DMS53 treated with DMSO at 0.1 percent for 48 hours (cell line): Measurements from ENCODE around the gene SEPTIN6.

Source experiments
- DNase-seq: peaks from one replicate; lab custom pipeline; 2025; ENCODE audit not compliant: unreplicated experiment; lab: John Stamatoyannopoulos, UW

Gene SEPTIN6

DNA sequence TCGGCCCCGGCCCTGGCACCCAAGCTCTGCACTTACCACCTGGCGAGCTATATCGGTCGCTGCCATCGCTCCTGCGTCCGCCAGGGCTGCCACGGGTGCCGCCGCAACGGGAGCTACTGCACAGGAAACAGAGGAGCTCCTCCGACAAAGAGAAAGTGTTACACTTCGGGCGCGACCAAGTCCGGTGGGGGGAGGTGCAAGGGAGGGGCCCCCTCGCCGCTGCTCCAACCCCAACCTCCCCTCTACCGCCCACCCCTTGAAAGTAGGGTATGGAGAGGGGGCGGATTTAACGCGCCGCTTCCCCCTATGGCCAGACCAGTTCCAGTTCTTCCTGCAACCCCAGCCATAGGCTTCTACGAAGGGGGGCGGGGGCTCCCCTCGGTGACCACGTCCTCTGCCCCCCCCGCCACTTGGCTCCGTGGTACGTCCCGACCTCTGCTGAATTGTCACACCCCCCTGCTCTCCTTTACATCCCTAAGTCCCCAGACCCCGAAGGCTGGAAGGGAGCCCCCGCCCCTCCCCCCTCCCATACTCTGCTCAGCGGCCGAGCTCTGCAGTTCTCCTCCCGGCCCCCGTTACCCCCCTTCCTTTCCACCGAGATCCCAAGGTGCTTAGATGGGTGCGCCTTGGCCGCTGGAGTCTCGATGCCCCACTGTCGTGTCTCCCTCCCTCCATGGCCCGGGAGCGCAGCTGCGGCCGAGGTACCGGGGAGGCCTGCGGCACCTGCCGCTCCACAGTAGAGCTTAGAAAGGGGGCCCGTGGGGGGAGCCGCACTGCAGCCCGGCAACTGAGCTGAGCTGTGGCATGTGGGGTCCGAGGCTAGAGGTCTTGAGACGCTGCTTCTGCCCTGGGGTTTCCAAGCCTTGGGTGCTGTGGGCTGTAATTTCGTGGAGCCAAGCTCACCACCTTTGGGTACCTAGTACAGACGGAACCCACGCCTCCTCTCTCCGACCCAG lies at the start of gene SEPTIN6:
Gene SEPTIN6 (minus strand): TSS at position 129 of the 956 bp plus-strand sequence. CDS start 63 bp downstream, at position 66.
- DNase-seq: peak; percentile 42

DNA sequence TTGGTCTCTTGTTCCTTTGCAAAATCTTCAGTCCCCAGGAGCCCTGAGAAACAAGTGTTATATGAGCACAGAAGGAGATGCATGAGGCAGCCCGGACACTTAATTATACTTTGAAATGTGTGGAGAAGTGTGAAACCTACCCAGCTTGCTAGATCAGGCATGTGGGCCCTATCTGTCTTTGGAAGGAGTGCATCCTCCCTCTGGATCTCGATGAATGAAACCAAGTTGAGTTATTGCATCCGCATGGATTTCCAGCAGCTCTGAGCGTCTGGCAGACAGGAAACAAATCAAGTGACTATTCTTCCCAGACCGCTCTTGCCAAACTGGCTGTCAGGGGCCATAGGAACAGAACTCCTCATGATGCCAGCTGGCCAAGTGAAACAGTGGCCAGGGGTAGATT lies 45.8 kb upstream of the SEPTIN6 start:
- DNase-seq: no peak

DNA sequence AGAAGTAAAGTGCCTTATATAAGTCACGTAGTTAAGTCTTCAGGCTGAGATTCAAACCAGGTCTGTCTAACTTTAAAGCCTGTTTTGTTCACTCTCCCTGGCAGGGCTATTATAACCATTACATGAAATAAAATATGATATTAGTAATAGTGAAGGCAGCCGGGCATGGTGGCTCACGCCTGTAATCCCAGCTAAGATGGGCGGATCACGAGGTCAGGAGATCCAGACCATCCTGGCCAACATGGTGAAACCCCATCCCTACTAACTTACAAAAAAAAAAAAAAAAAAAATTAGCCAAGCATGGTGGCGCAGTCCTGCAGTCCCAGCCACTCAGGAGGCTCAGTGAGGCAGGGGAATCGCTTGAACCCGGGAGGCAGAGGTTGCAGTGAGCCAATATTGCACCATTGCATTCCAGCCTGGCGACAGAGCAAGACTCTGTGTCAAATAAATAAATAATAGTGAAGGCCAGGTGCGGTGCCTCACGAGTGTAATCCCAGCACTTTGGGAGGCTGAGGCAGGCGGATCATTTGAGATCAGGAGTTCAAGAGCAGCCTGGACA lies 43.3 kb upstream of the SEPTIN6 start:
- no peak for DNase-seq

DNA sequence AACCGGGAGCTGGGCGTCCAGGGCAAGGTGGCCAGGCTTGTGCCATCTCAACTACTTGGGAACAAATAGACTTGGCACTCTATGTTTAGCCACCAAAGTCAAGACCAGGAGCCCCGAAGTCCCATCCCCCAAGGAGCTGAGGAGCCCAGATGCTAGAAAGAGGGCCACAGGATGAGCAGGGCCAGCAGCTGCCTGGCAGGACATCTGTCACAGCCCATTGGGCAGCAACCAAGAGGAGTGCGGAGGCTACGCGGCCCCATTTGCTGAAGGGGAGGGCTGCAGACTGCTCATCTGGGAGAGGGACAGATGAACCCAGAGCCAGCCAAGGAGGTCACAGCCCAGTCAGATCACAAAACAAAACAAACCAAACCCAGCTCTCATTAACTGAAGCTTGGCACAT lies 42.5 kb upstream of the SEPTIN6 start:
- no peak for DNase-seq

DNA sequence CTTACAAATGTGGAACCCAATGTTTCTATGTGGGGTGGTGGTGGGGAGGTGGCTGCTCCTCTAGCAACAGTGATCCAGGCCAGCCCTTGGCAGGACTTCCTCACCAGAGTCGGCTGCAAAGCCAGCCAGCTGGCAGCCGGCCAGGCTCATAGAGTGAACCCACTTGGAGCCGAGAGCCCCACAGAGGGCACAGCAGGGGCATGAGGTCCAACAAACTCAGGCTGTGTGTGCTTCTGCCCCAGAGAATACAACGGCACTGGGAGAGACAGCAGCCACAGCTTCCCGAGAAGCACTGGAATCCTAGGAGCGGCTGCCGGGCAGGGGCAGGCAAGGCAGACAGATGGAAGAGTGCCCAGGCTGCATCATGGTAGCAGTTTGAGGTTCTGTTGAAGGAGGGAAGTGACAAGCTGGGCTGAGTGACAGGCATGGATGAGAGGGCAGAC lies 42.0 kb upstream of the SEPTIN6 start:
- no peak for DNase-seq

DNA sequence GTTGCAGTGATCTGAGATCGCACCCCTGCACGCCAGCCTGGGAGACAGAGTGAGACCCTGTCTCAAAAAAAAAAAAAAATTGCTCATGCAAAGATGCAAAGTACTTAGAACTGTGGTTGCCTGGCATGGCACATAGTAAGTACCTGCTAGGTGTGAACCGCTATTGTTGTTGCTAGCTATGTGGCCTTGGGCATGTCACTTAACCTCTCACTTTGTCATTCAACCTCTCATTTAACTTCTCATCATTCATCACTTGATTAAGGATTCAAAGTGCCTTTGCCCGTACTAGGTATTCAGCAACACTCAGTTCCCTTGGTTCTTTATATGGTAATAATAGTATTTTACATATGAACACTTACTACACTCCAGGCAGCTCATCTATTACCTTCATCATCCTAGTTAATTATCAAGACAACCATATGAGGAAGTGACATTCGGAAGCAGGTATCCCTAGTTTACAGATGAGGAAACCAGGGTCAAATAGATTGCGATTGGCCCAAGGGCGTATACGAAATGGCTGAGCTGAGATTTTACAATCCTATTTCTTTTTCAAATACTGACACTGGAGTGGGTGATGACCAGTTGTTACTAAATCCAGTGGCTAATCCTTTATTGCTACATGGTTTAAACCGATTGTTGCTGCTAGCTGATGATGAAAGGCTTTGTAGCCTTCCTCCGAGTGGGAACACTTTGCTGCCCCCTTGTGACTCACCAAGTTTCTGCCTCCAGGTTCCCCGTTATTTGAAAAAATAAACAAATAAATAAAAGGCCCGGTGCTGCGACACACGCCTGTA lies 36.6 kb upstream of the SEPTIN6 start:
- peak; percentile 38 for DNase-seq

DNA sequence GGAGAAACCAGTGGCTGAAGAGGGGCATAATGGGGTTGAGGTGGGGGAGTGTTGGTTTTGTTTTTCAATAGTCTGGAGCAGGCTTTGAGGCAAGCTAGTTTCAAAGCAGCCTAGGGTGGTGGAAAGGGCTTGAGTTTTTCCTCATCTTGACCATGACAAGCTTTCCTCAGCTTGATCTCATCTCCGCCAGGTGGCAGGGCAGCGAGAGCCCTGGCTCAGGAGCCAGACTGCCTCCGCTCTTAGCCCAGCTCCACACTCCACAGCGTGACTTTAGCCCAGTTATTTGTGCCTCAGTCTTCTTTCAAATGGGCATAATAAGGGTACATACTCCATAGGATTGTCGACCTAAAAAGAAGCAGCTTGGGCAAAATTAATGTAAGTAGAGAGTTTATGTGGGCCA lies 35.5 kb upstream of the SEPTIN6 start:
- DNase-seq: no peak

DNA sequence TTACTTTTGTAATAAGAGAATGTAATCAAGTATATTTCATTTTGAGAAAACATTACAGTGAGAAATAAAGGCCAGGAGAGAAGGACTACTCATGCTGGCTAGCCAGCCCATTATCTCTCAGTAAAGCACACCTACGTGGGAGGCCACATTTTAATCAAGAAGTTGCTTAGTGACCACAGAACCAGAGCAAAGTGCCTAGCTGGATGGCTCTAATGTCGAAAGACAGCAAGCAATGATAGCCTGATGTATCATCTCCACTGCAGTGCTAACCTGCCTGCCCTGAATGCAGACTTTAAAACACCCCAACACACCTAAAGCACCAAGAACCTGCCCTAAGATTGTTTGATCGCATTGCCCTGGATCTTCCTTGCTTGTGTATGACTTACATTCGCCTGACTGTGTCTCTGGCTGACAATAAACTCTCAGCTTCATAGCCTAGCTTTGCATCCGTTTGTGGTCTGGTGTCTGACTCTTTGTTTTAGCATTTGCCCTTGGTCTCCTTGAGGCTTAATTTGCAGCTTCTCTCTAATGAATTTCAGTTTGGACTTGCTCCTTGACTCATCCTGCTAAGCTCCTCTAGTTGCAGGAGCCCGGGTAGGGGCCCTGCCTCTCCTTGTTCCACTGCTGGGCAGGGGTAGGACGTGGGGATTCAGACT lies 34.1 kb upstream of the SEPTIN6 start:
- DNase-seq: no peak

DNA sequence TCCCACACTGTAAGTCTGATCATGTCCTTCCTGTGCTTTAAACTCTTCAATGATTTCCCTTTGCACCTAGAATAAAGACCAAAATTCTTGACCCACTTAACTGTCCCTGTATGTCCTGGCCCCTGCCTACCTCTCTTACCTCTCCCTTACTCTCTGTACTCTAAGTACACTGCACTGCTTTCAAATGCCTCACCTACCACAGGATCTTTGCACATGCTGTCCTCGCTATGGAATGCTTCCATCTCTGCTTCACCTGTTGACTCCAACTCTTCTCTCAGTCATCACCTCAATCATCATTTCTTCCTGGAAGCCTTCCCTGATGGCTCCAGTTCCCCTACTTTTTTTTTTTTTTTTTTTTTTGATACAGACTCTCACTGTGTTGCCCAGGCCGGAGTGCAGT lies 29.0 kb upstream of the SEPTIN6 start:
- no peak for DNase-seq

DNA sequence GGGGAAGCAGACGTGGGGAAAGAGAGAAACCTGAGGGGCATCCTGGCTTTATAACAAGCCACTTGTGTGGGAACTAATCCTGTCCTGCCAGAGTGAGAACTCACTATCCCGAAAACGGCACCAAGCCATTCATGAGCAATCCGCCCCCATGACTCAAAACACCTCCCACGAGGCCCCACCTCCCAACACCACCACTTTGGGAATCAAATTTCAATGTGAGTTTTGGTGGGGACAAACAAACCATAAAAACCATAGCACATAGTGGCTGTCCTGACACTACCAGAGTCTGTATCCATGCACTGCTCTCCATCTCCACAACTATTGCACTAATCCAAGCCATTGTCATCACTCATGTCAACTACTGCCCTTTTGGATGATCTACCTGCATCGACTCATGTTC lies 28.5 kb upstream of the SEPTIN6 start:
- no peak for DNase-seq

DNA sequence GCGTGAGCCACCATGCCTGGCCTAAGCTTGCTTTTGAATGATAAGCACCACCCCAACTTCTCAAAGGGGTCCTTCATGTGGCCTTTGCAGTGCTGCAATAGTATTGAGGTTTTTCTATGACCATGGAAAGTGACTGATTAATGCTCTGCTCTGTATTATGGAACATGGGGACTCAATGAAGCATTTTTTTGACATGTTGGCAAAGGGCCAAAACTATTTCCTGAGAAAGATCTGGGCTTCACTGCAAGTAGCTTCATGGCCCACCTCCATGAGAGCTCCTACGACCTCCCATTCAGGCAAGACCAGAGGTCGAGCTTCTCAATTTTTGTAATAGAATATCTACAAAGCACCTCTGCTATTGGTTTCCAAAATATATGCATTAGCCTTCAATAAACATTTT lies 16.7 kb upstream of the SEPTIN6 start:
- no peak for DNase-seq

DNA sequence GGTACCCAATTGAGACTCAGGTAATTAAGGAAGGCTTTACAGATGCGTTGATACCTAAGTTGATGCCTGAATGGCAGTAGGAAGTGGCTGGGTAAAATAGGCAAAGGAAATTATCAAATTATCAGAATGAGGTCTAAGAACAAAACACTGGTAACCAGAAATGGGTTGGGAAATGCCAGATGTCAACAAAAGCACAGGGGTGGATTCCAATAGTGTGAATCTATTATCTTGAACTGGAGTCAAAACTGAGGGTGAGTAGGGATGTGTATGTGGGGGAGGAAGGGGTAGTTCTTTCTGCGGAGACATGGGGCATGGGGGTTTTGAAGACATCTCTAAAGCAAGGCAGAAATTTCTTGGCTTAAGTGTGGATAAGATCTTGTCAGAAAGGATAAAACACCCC lies 16.0 kb upstream of the SEPTIN6 start:
- DNase-seq: no peak

DNA sequence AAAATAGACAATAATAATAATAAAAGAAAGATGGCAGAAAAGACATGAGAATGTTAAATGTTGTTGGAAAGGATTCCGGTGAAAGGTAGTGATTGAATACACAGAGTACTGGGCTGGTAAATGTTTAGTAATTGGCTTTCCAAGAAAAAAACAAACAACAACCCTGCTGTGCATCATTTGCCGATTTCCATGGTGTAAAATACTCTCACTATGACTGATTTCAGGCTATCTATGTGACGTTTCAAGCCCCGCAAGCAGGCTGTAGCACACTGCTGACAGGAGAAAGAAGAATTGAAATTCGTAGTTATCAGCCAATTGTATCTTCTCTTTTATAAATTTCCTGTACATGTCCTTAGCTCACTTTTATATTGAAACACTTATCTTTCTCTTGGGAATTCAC lies 13.6 kb upstream of the SEPTIN6 start:
- DNase-seq: no peak

DNA sequence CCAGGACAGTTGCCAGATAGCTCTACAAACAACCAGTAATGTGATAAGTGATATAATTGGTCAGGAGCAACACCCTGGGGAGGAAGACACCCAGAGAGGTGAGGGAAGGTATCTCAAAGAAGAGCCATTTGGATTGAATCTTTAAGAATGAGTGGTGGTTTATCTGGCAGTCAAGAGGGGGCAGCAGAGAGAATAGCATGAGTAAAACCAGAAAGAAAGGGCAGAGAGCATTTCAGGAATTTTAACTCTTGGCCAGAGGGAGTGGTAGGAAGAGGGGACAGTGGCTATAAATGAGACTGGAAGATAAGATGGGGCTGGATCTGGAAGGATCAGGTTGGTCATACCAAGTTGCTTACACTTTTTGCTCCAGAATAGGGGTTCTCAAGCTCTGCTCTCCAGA lies 5.9 kb upstream of the SEPTIN6 start:
- DNase-seq: peak; percentile 45

DNA sequence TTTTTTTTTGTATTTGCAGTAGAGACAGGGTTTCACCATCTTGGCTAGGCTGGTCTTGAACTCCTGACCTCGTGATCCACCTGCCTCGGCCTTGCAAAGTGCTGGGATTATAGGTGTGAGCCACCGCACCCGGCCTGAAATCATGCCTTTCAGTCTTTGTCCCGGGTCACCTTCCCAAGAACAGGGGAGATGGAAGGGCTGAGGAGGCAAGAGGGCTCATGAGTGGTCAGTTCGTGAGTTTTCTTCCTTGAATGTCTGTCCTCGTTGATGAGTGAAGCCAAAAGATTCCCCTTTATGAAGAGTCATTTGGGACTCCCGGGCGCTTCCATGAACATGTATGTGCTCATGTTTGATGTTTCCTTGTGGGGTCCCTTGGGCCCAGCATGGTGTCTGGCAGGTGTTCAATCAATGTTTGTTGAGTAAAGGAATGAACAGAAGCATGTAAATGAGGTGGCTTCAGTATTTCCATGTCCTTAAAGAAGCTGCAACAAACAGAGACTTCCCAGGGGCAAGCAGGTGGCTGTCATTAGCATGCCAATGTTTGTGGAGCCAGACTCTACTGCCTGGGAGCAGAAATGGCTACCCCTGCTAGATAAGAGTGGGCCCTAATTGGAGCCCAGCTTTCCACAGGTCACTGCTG lies 3.4 kb upstream of the SEPTIN6 start:
- no peak for DNase-seq

DNA sequence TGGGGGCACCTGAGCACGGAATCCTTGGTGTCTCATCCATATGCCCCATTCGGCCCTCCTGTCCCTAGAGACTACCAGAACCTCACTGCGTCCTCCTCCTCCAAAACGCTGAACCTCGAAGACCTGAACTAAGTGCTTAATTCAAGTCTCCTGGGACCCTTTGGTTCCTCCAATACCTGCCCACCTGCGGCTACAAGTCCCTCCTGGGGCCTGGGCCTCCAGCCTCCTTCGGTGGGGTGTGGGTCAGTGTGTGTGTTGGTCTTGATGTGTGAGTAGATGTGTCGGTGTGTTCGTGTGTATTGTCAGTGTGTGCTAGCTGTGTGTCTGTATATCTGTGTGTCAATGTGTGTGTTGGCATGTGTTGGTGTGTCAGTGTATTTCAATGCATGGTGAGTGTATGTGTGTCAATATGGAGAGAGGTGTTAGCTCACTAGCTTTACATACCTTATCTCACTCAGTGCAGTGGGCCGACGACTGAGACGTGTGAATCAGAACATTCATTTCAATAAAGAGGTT lies 2.6 kb upstream of the SEPTIN6 start:
- DNase-seq: no peak

DNA sequence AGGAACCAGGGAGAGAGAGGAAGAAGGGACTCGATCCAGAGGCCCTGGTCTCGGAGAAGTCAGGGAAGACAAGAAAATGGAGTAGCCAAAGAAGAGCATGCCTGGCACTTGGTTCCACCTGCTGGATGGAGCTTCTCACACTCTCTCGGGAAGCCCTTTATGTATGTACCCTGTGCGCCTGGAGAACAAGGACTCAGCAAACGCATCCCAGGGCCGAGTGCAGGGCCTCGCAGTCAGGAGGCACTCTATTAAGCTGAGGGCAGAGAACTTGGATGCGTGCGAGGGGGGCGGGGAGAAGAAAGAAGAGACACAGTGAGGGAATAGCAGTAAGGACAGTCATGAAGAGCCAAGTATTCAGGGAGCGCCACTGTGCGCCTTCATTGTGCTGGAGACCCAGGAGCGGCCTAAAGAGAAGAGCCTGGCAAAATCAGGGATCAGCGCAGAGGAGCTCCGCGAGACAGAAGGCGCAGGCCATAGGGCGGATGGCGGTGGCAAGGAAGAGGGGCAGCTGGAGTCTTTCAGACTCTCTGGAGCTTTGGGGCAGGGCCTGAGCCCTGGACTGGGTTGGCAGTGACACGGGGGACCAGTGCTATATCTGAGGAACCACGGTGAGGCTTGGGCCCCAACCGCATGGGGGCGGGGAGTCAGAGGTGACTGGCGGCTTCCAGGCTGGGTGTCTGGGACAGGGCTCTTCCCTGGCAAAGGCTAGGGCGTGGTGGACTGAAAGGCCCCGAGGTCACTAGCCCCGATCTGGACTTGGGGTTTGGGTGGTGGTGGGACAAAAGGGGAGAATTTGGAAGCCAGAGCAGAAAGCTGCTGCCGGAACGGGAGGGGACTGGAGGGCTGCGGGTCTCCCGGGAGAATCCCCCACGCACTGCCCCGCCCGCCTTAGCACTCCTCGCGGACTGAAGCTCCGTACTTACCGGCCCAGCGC lies 1.9 kb upstream of the SEPTIN6 start:
- DNase-seq: peak; percentile 0

DNA sequence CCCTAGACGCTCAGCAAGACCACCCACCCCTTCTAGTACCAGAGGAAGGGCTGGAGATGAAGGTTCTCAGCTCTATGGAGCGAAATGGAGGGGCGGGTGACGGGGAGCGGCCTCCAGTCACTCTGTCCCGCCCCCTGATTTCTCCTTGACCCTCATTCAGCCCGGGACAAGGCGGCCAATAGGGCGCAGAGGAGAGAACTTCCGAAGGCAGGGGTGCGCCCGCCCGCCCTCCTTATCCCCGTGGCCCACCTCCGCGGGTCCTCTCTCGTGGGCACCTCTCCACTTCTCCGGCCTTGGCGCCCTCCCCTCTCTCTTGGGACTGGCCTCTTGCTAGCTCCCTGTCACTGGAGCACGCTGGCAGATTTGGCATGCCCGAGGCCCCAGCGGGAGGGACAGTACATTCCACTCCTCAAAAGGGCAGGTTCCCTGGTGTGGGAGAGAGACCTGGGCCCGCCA lies 1.1 kb upstream of the SEPTIN6 start:
- no peak for DNase-seq
